Adrenal gland (tissue), 5 donors: ENCODE results near the gene RET.

Experiments used
- POLR2A ChIP-seq, 2 donors: fragments of 450-650 bp; IDR thresholded peaks; one replicate each; pipeline ENCODE4 v1.6.1; 2017; ENCODE audit warnings: antibody characterized with exemption in 2 of 2, mild to moderate bottlenecking in 2 of 2, moderate library complexity in 1 of 2
- TF ChIP-seq, protein P1 (sequence below), 6 experiments: fragments of 450-650 bp in 4 of 6; fragments of 200-600 bp in 2 of 6; sonication (generic) in 1 of 6; IDR thresholded peaks; 1 replicate in 5 of 6; 2 replicates in 1 of 6; pipeline versions ENCODE4 v1.5.1 to v1.8.0; 2016 to 2021; ENCODE audit warnings: antibody characterized with exemption in 6 of 6, mild to moderate bottlenecking in 2 of 6, moderate library complexity in 1 of 6
- donor health status: DM: no; HTN: no; CAD: no.

DNA sequence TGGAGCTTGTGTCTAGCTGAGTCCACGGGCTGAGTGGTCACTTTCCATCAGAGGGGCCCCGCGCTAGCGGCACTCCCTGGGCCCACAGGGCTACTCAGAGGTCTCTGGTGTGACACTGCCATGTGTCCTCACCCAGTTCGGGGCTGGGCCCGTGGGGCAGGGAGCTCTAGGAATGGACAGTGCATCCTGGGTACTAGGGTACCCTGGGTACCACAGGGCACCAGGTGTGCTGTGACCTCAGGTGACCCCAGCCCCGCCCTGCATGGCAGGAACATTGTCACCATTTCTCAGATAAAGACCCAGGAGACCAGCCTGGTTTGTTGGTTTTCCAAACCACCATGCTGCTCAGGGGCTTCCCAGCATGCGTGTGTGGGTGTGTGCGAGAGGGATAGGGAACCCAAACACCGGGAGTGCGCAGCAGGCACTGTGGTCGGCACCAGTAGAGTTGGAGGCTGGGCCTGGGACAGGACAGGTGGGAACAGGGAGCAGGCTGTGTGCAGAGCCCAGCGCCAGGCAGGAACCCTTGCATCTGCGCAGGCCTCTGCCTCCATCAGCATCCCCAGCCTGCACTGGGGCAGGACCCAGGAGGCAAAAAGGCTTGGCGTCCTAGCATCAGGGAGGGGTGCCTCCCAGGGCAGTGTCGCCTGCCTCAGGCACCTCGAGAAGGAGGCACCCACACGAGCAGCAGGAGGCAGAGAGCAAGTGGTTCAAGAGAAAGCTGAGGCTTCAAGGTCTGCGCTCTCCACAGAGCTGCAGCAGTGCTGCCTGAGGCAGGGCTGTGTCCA lies 42.0 kb downstream of the RET start:
- TF ChIP-seq, protein P1, sequence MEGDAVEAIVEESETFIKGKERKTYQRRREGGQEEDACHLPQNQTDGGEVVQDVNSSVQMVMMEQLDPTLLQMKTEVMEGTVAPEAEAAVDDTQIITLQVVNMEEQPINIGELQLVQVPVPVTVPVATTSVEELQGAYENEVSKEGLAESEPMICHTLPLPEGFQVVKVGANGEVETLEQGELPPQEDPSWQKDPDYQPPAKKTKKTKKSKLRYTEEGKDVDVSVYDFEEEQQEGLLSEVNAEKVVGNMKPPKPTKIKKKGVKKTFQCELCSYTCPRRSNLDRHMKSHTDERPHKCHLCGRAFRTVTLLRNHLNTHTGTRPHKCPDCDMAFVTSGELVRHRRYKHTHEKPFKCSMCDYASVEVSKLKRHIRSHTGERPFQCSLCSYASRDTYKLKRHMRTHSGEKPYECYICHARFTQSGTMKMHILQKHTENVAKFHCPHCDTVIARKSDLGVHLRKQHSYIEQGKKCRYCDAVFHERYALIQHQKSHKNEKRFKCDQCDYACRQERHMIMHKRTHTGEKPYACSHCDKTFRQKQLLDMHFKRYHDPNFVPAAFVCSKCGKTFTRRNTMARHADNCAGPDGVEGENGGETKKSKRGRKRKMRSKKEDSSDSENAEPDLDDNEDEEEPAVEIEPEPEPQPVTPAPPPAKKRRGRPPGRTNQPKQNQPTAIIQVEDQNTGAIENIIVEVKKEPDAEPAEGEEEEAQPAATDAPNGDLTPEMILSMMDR (IDR thresholded peaks at IDR 0.05): no peak
- no peak for TF ChIP-seq POLR2A (IDR thresholded peaks at IDR 0.05)
